Measurements from ENCODE around the gene PLEKHG3. TPM values are rescaled to one million over a fixed set of nuclear protein-coding genes. Genes with fewer than 3 reads are reported as not detected.
A peak's percentile ranks its signal among the peaks of the same experiment; 100 is the strongest.
"Not testable (repeated sequence)": the region's sequence is repeated elsewhere in the genome, so short reads cannot be mapped to it uniquely, and the experiment has no call there.

The PLEKHG3 gene
- total RNA-seq, 1 donor: 0.27 TPM

DNA sequence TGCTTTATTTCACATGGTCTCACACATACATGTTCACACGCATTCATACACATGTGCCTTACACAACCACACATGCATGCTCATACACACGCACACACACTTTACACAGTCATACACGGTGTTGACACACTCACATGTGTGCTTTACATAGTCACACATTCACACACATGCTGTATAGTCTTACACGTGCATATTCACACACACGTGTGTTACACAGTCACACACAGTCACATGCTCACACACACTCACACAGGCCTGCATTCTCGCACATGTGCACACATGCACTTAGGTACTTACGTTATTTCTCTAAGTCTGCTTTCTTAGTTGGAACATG lies 18.0 kb upstream of the PLEKHG3 start:
- DNase-seq (ENCODE audit: low read depth in 2 of 3, low spot score in 2 of 3): no peak

DNA sequence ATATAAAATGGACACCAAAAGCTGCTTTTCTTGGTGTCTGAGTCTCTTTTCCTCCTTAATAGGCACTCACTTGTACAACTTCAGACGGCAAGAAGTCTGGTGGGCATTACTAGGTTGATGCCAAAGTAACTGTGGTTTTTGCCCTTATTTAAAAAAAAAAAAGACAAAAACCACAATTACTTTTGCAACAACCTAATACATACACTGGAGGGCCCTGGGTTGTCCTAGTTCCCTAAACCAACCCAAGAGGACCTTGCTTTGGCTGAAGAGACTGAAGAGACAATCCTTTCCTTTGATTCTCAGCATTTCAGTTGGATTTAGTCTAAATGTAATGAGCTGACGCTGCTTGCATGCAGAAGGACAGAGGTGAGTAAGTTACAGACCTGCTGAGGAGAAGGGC lies 16.2 kb upstream of the PLEKHG3 start:
- DNase-seq (ENCODE audit: low read depth in 2 of 3, low spot score in 2 of 3): peak in 1 of 3 donors; percentile 82

DNA sequence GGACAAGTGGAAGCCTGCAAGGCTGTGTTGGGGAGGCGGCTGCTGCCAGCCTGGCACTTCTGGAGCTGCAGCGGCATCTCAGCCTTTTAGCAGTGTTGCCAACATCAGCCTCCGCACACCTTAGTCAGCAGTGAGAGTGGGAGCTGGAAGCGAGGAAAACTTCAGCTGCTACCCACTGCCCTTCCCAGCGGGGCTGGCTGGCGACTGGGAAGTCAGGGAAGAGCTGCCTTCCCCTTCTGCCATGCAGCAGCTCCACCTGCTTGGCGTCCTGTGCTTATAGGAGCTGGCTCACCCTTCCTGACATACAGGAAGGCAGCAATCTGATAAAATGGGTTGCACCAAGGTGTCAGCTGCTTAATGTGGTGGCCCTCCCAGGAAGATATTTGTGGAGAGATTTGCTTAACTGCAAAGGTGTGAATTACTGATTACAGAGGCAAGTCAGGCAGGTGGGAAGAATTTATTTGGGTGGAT lies 15.4 kb upstream of the PLEKHG3 start:
- no peak for DNase-seq (ENCODE audit: low read depth in 2 of 3, low spot score in 2 of 3)

DNA sequence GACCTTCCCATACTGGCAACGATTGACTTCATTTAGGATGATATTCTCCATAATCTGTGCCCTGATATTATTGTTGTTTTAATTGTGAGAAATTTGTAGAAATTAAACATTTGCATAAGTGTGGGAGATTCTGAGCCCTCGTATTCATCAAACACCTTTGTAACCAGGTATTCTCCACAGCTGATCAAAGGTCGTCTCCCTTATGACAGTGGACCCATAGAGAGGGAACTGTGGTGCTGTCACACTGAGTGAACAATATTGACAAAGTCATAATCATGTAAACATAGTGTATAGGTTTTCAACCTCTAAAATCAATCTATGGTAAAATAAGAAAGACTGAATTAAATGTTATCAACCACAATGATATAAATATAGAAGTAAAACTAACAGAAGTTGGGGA lies 14.9 kb upstream of the PLEKHG3 start:
- no peak for DNase-seq (ENCODE audit: low read depth in 2 of 3, low spot score in 2 of 3)

DNA sequence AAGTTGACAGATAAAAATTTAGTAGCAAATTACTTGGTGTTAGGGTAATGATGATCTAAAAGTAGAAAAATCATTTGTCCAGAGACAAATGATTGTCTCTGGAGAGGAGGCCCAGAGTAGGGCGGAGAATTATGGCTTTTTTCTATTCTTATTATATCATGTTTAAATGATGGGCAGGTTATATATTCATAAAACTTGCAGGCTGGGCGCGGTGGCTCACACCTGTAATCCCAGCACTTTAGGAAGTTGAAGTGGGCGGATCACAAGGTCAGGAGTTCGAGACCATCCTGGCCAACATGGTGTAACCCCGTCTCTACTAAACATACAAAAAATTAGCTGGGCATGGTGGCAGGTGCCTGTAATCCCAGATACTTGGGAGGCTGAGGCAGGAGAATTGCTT lies 13.6 kb upstream of the PLEKHG3 start:
- DNase-seq (ENCODE audit: low read depth in 2 of 3, low spot score in 2 of 3): not testable (repeated sequence)

DNA sequence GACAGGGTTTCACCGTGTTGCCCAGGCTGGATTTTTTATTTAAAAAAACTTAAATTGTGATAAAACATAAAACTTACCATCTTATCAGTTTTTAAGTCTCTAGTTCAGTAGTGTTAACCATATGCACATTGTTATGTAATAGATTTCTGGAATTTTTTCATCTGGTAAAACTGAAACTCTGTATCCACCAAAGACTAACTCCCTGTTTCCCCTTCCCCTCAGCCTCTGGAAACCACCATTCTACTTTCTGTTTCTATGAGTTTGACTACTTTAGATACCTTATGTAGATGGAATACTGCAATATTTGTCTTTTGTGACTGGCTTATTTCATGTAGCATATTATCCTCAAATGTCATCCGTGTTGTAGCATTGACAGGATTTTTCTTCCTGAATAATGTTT lies 12.8 kb upstream of the PLEKHG3 start:
- no peak for DNase-seq (ENCODE audit: low read depth in 2 of 3, low spot score in 2 of 3)

DNA sequence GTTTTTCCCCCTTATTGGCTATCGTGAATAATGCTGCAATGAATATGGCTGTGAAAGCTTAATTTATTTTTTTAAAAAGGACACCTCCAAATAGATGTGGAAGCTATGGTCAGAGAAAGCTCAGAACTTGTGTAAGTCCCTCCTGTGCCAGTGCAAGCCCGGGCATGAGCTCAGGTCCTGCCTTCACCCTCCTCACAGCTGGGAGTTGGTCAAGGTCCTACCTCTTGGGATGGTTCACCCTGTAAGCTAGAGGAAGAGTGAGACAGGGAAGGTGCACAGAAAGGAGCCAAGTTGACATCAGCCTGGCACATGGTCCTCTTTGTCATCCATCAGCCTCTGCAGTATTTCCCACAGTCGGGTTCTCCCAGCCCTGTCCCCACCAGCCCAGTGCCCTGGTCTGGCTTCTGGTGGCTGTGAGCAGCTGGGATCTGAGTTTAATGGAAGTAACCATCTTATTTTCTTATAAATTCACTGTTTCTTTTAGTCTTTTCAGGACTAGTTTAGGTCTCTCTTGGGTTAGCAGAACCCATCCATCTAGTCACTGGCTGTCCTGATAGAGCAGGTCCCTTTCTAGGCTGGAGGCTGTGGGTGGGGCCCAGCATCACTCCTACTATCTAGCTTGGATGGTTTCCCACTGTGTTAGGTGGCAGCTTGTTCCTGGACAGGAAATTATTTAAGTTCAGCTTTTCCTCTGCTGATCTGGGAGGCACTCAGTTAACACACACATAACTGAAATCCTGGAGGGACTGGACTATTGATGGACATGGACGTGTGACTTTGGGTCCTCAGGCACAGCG lies 11.8 kb upstream of the PLEKHG3 start:
- DNase-seq (ENCODE audit: low read depth in 2 of 3, low spot score in 2 of 3): no peak

DNA sequence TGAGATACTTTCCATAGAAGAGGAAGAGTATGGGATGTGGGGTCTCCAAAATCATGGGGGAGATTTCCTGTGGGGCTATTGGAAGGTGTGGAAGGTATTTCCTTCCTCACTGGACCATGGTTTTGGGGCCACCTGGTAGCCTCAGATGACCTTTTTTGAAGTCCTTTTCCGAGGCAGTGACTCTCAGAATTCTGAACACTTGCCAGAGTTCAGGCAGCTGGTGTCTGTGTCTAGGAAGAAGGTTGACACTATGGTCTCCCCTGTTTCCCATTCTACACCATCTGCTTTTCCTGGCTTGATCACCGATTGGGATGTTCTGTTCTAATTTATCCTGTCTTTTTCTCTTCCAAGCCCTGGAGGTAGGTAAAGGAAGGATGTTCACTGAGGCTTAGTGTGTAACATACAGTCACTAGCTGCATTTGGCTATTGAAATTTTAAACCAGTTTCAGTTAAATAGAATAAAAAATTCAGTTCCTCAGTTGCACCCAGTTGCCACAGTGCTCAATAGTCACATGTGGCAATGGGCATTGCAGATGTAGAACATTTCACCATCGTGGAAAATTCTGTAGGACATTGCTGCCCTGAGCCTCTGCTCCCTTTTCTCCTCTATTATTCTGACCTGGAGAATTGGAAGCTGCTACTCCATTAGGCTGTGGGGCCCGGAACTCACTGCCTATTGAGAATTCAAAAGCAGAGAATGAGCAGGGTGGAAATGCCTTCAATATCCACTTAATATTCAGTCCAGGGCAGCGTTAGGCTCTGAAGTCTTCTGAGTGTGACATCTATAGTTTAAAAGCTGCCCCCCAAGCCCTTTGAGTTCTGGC lies 11.0 kb upstream of the PLEKHG3 start:
- no peak for DNase-seq (ENCODE audit: low read depth in 2 of 3, low spot score in 2 of 3)

DNA sequence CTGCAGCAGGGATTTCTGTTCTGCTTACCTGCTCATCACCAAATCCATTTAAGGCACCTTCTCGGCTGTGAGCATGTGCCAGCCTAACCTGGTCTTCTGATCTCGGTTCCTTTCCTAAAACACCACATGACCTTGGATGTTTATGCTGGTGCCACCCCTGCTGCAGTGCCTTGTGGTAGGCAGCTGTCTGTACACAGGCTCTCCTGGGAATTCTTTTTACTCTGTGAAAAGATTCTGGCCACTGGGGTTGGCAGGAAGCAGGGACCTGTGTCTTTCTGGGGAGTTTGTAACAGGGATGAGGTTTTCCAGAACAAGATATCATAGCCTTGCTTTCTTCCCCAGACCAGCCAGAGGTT lies 10.4 kb upstream of the PLEKHG3 start:
- DNase-seq (ENCODE audit: low read depth in 2 of 3, low spot score in 2 of 3): no peak

DNA sequence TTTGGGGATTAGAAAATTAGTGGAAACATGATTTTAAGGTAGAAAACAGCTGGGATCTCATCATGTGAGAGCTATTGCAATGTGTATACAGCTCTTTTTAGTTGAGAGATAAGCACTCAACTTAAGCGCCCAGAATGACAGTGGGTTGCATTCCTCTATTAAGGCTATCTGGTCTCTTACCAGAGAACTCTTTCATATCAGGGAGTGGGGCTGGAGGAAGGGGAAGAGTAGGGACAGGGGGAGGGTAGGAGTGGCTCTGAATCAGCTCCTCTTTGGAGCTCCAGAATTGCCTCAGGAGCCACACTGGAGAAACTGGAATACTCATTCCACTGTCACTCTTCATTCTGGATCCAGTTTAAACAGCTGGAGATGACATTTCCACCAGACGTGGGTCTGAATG lies 9.2 kb upstream of the PLEKHG3 start:
- no peak for DNase-seq (ENCODE audit: low read depth in 2 of 3, low spot score in 2 of 3)

DNA sequence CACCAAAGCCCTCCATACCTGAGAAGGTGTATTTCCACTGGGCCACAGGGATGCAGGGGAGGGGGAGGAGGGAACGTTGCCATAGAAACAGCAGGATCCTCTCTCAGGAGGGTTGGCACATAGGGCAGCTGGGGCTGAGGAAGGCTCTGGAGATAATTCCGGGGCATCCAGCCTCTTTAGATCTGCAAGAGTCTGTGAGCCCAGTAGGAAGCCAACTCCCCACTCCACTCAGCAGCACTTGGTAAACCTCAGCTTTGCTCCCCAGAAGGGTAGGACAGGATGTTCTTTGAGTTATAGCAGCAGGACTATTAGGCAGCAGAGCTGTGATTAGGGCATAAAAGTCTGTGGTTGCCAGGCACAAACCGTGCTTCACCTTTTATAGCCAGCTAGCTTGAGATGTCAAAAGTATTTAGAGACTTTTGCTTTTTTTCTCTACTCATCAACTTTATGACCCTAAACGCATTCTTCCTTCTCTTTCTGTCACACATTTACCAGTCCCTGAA lies 7.8 kb upstream of the PLEKHG3 start:
- no peak for DNase-seq (ENCODE audit: low read depth in 2 of 3, low spot score in 2 of 3)

DNA sequence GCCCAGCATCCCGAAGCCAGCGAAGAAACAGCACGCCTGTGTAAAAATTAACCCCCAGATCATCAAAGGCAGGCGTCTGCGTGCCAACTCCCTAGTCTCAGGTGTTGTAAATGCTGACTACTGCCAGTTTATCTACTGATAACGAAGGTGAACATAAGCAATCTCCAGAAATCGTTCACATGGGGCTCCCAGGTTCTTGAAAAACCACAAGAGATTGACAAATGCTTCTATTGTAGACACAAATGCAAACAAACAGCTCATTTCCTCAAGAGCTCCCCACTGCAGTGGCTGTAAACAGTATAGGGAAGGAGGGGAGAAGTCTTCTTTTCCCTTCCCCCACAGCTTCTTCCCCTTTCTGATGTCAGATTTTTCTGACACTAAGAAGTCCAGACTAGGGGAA lies 5.3 kb upstream of the PLEKHG3 start:
- peak in 2 of 3 donors; percentile 58 to 65 for DNase-seq (ENCODE audit: low read depth in 2 of 3, low spot score in 2 of 3)

DNA sequence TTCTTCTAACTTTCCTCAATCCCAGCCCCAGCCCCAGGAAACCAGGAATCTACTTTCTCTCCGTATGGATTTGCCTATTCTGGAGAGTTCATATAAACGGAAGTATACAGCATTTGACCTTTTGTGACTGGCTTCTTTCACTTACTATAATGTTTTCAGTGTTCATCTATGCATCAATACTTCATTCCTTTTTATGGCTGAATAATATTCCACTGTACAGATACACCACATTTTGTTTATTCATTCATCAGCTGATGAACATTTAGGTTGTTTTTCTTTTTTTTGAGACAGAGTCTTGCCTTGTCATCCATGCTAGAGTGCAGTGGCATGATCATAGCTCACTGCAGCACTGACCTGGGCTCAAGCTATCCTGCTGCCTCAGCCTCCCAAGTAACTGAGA lies 3.9 kb upstream of the PLEKHG3 start:
- no peak for DNase-seq (ENCODE audit: low read depth in 2 of 3, low spot score in 2 of 3)

DNA sequence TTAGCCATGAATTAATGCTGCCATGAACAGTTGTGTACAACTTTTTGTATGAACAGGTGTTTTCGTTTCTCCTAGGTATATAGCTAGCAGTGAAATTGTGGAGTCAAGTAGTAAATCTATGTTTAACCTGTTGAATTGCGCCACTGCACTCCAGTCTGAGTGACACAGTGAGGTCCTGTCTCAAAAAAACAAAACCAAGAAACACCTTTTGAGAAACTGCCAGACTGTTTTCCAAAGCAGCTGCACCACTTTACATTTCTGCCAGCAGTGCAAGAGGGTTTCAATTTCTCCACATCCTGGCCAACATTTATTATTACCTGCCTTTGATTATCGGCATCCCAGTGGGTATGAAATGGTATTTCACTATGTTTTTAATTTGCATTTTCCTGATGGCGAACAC lies 3.3 kb upstream of the PLEKHG3 start:
- no peak for DNase-seq (ENCODE audit: low read depth in 2 of 3, low spot score in 2 of 3)

DNA sequence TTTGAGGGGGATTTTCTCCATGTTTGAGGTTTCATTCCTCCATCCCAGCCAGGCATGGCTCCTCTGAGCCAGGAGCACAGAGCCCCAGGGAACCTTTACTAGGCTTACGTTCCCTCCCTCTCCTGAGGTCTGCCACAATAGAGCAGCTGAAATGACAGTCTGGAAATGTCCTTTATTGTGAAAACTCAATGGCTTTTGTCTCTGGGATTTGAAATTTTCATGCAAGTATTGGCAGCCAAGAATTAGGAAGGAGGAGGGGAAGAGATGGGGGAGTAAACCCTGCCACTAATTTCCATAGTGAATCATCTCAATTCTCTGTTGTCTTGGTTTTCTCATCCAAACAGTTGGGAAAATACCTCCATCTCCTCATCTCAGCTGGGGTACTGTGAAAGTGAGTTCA lies 2.6 kb upstream of the PLEKHG3 start:
- DNase-seq (ENCODE audit: low read depth in 2 of 3, low spot score in 2 of 3): no peak

DNA sequence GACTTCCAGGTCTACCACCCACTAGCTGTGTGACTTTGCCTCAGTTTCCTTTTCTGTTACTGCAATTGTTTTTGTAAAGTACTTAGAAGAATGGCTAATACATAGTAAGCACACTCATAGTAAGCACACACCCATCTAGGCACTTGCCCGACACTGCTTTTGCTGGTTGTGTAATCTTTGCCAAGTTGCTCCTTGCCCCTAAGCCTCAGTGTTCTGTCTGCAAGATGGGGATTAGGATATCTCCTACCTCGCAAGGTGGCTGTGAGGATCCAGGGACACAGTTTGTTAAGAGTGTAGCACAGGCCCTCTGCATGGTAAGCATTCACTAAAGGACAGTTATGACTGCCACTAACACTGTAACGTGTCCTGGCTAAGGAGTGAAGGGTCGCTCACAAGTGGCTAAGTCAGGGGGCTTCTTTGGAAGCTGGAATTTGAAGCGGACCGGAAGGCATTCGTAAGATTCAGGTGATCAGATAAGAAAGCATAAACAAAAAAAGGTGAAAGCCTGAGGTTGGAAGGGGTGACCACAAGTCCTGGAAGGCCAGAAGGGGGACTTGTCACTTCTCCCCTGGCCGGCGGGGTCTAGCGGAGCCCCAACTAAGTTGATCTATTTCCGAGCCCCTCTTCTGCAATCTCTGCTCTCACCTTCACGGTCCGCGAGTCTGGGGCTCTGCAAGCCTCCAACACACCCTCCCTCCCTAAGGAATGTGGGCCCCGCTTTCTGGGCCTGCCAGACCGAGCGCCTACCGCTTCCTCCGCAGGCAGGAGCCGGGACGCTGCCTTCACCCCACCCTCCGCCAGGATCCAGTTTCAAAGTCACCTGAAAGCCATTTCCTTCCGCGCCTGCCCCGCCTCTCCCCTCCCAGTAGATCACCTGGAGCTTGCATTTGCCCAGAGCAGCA lies 1.5 kb upstream of the PLEKHG3 start:
- DNase-seq (ENCODE audit: low read depth in 2 of 3, low spot score in 2 of 3): no peak

DNA sequence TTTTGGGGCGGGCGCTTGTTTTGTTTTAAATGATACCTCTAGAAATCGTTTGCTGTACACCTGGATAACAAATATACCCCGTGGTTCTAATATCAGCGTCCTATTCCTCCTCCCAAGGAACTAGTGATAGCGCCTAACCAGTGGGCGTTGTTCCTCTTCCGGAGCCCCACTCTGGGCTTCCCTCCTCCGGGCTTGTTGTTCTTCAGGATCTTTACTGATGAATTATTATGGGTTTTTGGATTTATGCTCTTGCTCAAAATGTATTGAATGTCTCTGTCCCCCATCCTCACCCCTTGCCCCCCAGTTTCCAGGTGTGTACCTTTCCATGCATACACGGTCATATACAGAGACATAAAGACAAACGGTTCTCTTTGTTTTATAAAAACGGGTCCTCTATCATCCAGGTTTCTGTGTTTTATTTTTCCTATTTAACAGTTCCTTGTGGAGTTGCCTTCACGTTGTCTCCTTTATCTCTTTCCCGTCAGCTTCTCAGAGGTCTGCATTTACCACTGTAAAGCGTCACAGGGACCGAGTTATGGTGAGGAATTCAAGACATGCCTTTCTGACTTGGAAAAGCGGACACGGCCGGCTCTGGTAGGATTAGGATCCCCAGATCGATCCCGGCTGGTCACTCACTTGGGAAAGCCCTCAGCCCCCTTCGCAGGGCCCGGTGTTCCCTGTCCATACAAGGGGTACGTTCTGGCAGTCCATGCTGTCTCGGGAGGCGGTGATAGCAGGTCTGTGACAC lies 655 bp upstream of the PLEKHG3 start:
- no peak for DNase-seq (ENCODE audit: low read depth in 2 of 3, low spot score in 2 of 3)

DNA sequence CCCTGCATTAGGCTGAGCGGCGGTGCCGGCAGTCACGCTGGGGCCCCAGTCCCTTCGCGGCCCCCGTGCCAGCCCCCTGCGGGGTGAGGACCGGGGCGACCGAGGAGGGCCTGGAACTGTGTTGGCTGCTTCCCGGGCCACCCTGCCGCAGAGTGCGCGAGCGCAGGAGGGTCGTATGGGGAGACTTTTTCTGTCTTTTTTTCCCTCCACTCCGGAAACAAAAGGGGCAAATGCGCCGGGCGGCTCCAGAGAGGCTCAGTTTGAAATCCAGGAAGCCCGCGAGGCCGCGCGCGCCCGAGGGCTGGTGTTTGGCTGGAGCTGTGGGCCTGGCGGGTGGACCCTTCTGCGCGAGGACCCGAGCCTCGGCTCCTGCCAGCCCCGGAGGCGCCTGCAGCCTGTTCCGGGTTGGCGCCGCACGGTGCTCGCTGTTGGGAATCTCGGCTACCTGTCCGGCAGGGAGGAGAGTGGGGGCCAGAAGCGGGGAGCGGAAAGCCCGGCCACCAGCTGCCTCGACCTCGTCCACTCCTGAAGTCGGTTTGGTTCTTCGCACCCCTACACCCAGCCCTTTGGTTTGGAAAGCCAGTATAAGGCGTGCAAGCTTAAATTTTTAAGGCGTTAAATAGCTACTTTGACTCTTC lies 638 bp downstream of the PLEKHG3 start:
- no peak for DNase-seq (ENCODE audit: low read depth in 2 of 3, low spot score in 2 of 3)

DNA sequence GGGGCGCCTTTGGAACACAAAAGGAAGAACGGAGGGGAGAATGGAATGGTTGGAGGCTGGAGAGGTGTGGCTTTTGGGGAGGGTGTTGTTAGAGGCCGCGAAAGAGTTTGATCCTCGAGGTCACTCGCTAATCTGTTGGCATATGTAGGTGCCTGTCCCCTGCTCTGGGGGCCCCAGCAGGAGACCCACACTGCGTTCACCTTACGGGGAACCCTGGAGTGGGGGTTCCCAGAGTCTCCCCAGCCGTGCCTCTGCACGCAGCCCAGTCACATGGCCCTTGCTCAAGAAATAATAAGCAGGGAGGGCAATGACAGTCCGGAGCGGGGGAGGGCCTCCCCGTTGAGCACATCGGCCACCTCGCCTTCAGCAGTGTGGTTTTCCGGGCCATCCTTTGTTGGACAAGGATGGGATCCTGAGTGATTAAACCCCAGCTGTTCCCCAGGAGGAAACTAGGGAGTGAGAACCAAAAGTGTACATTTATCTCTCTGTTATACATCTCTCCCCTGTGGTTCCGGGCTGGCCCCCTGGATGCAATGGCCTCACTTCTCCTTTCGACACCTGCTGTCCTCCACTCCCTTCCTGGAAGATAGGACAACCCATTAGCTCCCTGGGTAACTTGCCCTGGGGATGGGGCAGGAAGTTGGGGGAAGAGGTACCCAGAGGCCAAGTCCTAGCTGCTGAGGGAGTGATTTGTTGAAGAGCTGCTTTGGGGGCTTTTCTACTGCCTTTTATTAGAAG lies 1.3 kb downstream of the PLEKHG3 start:
- DNase-seq (ENCODE audit: low read depth in 2 of 3, low spot score in 2 of 3): no peak
